Activated CD4-positive, alpha-beta T cell treated with anti-CD3 and anti-CD28 coated beads for 36 hours (primary cell): Measurements from ENCODE around the gene MEI1. TPM values are rescaled to one million over a fixed set of nuclear protein-coding genes. Genes with fewer than 3 reads are reported as not detected.
A peak's percentile ranks its signal among the peaks of the same experiment; 100 is the strongest.

Source experiments
- ATAC-seq: fragments of 200-7000 bp; cut with Tn5 transposase; one replicate; pipeline ENCODE4 v1.10.0; 2021; ENCODE audit warnings: mild to moderate bottlenecking, moderate library complexity
- CTCF ChIA-PET: fragments of 350-600 bp; sonication (Branson Sonifier 250); formaldehyde crosslinking; loops from one replicate; lab custom pipeline; 2021; ENCODE audit warnings: antibody characterized with exemption; lab: Charles Lee
- POLR2A ChIA-PET: fragments of 350-600 bp; sonication (Branson Sonifier 250); formaldehyde crosslinking; loops from one replicate; lab custom pipeline; 2021; ENCODE audit warnings: antibody characterized with exemption, inconsistent platforms; lab: Charles Lee
- DNase-seq: peaks from one replicate; pipeline ENCODE4 v3.0.0-alpha.2; 2020
- H3K27ac Mint-ChIP-seq: one replicate; pipeline ENCODE4 v1.8.0; 2021; ENCODE audit warnings: mixed read lengths
- H3K27me3 Mint-ChIP-seq: one replicate; pipeline ENCODE4 v1.8.0; 2021; ENCODE audit warnings: mixed read lengths
- H3K36me3 Mint-ChIP-seq: one replicate; pipeline ENCODE4 v1.8.0; 2021; ENCODE audit warnings: low read depth, mixed read lengths
- H3K4me1 Mint-ChIP-seq: one replicate; pipeline ENCODE4 v1.8.0; 2021; ENCODE audit warnings: mixed read lengths
- H3K4me3 Mint-ChIP-seq: one replicate; pipeline ENCODE4 v1.8.0; 2021; ENCODE audit warnings: mild to moderate bottlenecking, moderate library complexity, mixed read lengths
- H3K9me3 Mint-ChIP-seq: one replicate; pipeline ENCODE4 v1.8.0; 2021; ENCODE audit warnings: low read depth, mixed read lengths
- intact Hi-C, 2 experiments: fragments of 100-400 bp; cut with DNase I in 1 of 2; cut with micrococcal nuclease in 1 of 2; formaldehyde crosslinking; loops; one replicate each; pipeline versions ENCODE4 v1.14.2 to v1.15.1; 2022 to 2024; cut with DNase I, micrococcal nuclease
- total RNA-seq, 2 experiments: library from RNA; stranded (reverse); gene quantifications; one replicate each; pipeline ENCODE4 v1.2.3, GENCODE V29; 2021

The MEI1 gene
- total RNA-seq, 2 experiments from 2014 or later, result 31.5 to 36.8 TPM

DNA sequence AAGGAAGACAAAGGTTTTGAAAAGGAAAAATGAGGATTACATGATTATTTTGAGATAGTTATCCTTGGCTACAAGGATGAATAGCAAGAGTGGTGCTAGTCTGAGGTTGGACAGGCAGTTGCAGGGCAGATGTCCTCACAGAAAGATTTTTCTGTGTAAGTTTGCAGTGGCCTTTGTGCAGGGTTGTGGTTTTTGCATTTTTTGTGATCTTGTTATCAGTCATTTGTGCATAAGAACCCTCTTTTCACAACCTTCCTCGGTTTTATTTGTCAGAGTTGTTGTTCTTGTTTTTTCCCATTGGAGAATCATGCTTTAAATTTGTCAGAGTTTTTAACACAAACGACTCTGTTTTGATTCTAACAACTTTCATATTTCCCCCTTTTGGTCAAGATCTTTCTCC, 102.6 kb downstream of the MEI1 start:
- CTCF ChIA-PET, result interaction anchor here (1.5 to 7.7 kb wide), 3 partner anchors 19 to 139 kb away, joined by 3 to 63 read pairs (median 39); partner anchors contain the start of gene MEI1
- no peak for ATAC-seq
- peaks cover 38% of the 10 kb centered on the region for H3K4me1 Mint-ChIP-seq
- H3K9me3 Mint-ChIP-seq, result no peaks in the 10 kb centered on the region
- POLR2A ChIA-PET, result interaction anchor here (0.5 to 1.4 kb wide), 2 partner anchors 146 to 814 kb away, joined by 3 to 5 read pairs; no protein-coding TSS in a partner anchor
- H3K27me3 Mint-ChIP-seq, result no peaks in the 10 kb centered on the region
- peak overlapping the region; percentile 91 for H3K4me3 Mint-ChIP-seq
- intact Hi-C loops, result loop anchor here (2.0 to 5.0 kb wide), 4 partner anchors 55 to 113 kb away; partner anchors contain the start of gene SNU13 (in 1 of the 2)
- H3K27ac Mint-ChIP-seq, result peak overlapping the region; percentile 96
- H3K36me3 Mint-ChIP-seq, result peaks cover 8% of the 10 kb centered on the region
- DNase-seq, result no peak

DNA sequence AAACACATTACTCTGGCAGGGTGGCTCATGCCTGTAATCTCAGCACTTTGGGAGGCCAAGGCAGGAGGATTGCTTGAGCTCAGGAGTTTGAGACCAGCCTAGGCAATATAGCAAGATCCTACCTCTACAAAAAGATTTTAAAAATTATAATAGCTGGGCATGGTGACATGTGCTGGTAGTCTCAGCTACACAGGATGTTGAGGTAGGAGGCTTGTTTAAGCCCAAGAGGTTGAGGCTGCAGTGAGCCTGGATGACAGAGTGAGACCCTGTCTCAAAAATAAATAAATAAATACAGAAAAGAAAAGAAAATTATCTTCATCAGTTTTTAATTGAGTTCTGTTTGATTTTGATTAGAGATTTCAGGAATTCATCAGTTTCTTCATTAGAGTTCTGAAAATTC, 106.3 kb downstream of the MEI1 start:
- ChIA-PET CTCF (no interaction called here), POLR2A (interaction anchor here (0.6 kb wide), 2 partner anchors 13 to 80 kb away, joined by 3 read pairs; no protein-coding TSS in a partner anchor)
- ATAC-seq, result no peak
- no peak overlapping the region for H3K27ac Mint-ChIP-seq
- H3K36me3 Mint-ChIP-seq, result peaks cover 11% of the 10 kb centered on the region
- intact Hi-C loops, result no loop called here
- DNase-seq, result no peak
- H3K9me3 Mint-ChIP-seq, result no peaks in the 10 kb centered on the region
- H3K27me3 Mint-ChIP-seq, result no peaks in the 10 kb centered on the region
- no peak overlapping the region for H3K4me3 Mint-ChIP-seq
- peaks cover 29% of the 10 kb centered on the region for H3K4me1 Mint-ChIP-seq

DNA sequence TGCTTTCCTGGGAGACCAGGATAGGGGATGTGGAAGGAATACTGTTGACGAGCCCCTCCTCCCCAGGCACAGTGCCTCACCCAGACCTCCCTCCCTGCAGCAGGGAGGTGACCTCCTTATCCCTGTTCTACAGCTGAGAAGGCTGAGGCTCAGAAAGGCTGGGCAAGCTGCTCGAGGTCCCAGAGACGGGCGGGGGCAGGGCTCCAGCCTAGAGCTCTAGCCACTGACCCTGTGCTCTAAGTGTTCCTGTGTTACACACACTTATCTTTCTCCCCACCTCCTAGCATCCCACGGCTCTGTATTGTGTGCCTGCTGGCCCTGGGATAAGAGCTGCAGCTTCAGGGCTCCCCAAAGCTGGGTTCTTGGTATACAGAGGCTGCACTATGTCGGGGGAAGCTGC, 109.1 kb downstream of the MEI1 start:
- ChIA-PET CTCF (interaction anchor here (0.8 to 1.0 kb wide), 2 partner anchors 67 to 135 kb away, joined by 3 read pairs; no protein-coding TSS in a partner anchor), POLR2A (interaction anchor here (0.7 to 0.9 kb wide), 2 partner anchors 8 to 24 kb away, joined by 3 read pairs; partner anchors contain the start of genes CCDC134 and SREBF2)
- intact Hi-C loops, result no loop called here
- no peak overlapping the region for H3K27ac Mint-ChIP-seq
- H3K4me3 Mint-ChIP-seq, result no peak overlapping the region
- no peaks in the 10 kb centered on the region for H3K27me3 Mint-ChIP-seq
- peaks cover 9% of the 10 kb centered on the region for H3K36me3 Mint-ChIP-seq
- DNase-seq (no peak), ATAC-seq (no peak)
- peaks cover 13% of the 10 kb centered on the region for H3K4me1 Mint-ChIP-seq
- H3K9me3 Mint-ChIP-seq, result no peaks in the 10 kb centered on the region

DNA sequence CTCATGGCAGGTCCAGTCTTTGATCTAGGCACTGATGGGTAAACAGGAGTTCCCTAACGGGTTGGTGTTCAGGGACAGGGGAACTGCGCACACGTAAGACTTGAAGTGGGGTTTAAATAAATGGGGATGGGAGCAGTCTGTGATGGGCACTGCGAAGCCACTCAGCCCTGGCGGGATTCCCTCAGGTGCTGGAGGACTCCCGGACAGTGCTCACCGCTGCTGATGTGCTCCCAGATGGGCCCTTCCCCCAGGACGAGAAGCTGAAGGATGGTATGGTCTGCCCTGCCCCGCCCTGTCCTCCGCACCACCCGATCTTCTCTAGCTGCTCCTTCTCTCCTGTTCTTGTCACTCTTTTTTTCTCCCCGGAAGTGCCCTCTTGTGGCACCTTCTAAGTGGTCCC, 110.7 kb downstream of the MEI1 start:
- H3K4me1 Mint-ChIP-seq, result peaks cover 1% of the 10 kb centered on the region
- no peak overlapping the region for H3K27ac Mint-ChIP-seq
- ChIA-PET POLR2A (no interaction called here), CTCF (interaction anchor here (1.1 kb wide), 1 partner anchor 64 kb away, joined by 3 read pairs; no protein-coding TSS in a partner anchor)
- H3K4me3 Mint-ChIP-seq, result no peak overlapping the region
- no peaks in the 10 kb centered on the region for H3K9me3 Mint-ChIP-seq
- H3K36me3 Mint-ChIP-seq, result peaks cover 11% of the 10 kb centered on the region
- intact Hi-C loops, result no loop called here
- DNase-seq (no peak), ATAC-seq (no peak)
- H3K27me3 Mint-ChIP-seq, result no peaks in the 10 kb centered on the region

DNA sequence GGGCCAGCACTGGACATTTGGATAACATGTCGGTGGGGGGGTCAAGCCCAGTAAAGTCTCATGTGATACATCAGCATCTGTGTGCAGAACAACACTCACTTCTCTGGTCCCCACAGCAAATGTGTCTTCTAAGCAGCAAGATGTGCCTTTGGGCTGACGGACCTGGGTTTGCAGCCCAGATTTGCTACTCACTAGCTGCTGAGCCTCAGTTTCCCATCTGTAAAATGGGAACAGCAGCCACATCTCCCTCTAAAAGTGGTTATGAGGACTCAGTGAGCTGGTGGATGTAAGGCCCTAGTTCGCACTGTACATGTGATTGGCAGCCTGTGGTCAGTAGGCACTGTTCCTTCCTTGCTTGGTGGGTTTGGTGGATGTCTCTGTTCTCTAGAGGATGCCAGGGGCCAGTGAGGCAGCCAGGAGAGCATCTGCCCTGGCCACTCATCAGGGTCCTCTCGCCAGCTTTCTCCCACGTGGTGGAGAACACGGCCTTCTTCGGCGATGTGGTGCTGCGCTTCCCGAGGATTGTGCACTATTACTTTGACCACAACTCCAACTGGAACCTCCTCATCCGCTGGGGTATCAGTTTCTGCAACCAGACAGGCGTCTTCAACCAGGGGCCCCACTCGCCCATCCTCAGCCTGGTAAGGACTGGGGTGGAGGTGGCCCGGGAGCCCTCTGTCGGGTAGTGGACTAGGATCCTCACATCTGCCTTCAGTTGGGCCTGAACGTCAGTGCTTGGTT, 113.7 kb downstream of the MEI1 start:
- no peak for DNase-seq
- no peak for ATAC-seq
- ChIA-PET CTCF (interaction anchor here (0.6 to 1.1 kb wide), 2 partner anchors 112 to 128 kb away, joined by 3 to 4 read pairs; no protein-coding TSS in a partner anchor), POLR2A (no interaction called here)
- Mint-ChIP-seq H3K27me3 (no peaks in the 10 kb centered on the region), H3K27ac (no peak overlapping the region), H3K4me1 (no peaks in the 10 kb centered on the region), H3K4me3 (no peak overlapping the region), H3K36me3 (peaks cover 15% of the 10 kb centered on the region), H3K9me3 (no peaks in the 10 kb centered on the region)
- intact Hi-C loops, result no loop called here

DNA sequence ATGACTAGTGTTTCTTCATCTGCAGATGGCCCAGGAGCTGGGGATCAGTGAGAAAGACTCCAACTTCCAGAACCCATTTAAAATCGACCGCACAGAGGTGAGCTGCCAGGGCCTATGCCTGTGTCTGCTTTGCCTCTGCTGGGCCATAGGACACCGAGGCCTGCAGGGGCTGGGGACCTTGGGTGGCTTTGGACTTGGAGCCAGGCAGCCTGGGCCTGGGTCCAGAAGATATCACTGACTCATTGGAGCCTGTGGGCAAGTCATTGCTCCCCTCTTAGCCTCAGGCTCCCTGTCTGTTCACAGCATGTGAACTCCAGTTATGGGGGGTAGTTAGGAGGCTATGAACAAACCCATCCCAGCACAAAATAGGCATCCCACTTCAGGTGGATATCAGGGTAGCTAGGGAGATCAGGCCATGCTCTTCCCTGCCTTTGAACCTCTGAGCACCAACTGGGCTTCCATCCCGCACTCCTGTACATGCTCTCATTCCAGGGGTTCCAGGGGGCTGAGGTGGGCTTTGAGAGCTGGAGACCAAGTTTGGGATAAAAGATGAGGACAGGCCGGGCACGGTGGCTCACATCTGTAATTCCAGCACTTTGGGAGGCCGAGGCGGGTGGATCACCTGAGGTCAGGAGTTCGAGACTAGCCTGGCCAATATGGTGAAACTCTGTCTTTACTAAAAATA, 114.6 kb downstream of the MEI1 start:
- DNase-seq, result no peak
- Mint-ChIP-seq H3K27ac (no peak overlapping the region), H3K4me1 (no peaks in the 10 kb centered on the region), H3K27me3 (no peaks in the 10 kb centered on the region), H3K36me3 (peaks cover 13% of the 10 kb centered on the region), H3K9me3 (no peaks in the 10 kb centered on the region), H3K4me3 (no peak overlapping the region)
- ChIA-PET POLR2A (no interaction called here), CTCF (interaction anchor here (0.8 to 1.1 kb wide), 3 partner anchors 43 to 624 kb away, joined by 3 read pairs; no protein-coding TSS in a partner anchor)
- no peak for ATAC-seq
- intact Hi-C loops, result no loop called here

DNA sequence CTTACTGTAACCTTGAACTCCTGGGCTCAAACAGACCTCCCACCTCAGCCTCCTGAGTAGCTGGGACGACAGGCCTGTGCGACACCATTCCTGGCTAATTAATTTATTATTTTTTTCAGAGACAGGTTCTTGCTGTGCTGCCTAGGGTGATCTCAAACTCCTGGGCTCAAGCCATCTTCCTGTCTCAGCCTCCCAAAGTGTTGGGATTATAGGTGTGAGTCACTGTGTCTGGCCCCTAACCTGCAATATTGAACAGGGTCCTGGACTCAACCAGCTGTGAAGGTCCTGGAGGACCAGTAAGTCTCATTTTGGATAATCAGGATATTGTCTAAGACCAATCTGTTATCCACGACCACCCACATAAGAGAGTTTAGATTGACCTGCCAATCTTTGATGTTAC, 116.4 kb downstream of the MEI1 start:
- Mint-ChIP-seq H3K9me3 (no peaks in the 10 kb centered on the region), H3K27me3 (no peaks in the 10 kb centered on the region), H3K36me3 (peaks cover 14% of the 10 kb centered on the region), H3K4me1 (no peaks in the 10 kb centered on the region), H3K27ac (no peak overlapping the region), H3K4me3 (no peak overlapping the region)
- CTCF ChIA-PET, result no interaction called here
- POLR2A ChIA-PET, result no interaction called here
- intact Hi-C loops, result no loop called here
- DNase-seq (no peak), ATAC-seq (no peak)

DNA sequence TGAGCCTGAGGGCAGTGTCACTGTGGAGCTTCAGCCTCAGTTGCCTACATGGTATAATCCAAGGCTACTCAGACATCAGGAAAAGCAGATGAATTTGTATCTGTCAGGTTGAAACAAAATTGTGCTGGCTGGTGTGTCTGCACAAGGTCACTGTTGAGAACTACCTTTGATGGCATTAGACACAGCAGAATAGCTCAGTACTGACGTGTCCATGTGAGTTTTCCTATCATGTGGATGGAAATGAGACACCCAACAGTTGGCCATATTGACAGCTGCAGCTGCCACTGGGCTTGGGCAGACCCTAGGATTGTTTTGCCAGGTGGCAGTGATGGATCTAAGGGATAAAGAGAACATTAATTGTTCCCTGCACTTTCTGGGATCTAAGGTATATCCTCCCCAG, 116.9 kb downstream of the MEI1 start:
- no peak overlapping the region for H3K4me3 Mint-ChIP-seq
- no peaks in the 10 kb centered on the region for H3K9me3 Mint-ChIP-seq
- H3K4me1 Mint-ChIP-seq, result no peaks in the 10 kb centered on the region
- peaks cover 10% of the 10 kb centered on the region for H3K36me3 Mint-ChIP-seq
- intact Hi-C loops, result no loop called here
- ChIA-PET CTCF (no interaction called here), POLR2A (no interaction called here)
- ATAC-seq, result no peak
- no peak for DNase-seq
- no peaks in the 10 kb centered on the region for H3K27me3 Mint-ChIP-seq
- H3K27ac Mint-ChIP-seq, result no peak overlapping the region

DNA sequence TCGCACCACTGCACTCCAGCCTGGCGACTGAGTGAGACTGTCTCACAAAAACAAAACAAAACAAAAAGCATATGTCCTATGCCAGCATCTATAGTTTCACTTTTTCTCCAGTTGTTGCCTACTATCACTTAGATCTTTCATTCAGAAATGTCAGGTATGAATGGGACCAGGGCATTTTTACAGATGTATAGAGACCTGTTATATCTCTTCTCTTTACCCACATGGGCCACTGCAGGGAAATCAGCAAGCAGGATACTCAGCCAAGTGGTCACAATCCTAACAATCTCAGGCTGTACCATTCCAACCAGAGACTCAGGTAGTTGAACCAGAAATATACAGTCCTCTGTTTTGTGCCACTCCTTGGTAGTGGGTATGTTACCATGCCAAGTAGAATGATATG, 117.6 kb downstream of the MEI1 start:
- Mint-ChIP-seq H3K9me3 (no peaks in the 10 kb centered on the region), H3K4me1 (peaks cover 5% of the 10 kb centered on the region), H3K36me3 (peaks cover 10% of the 10 kb centered on the region), H3K27me3 (no peaks in the 10 kb centered on the region), H3K4me3 (no peak overlapping the region), H3K27ac (peak overlapping the region; percentile 13)
- ATAC-seq, result peak; percentile 39
- DNase-seq, result no peak
- POLR2A ChIA-PET, result interaction anchor here (0.6 kb wide), 1 partner anchor 113 kb away, joined by 3 read pairs; no protein-coding TSS in a partner anchor
- CTCF ChIA-PET, result interaction anchor here (0.9 kb wide), 1 partner anchor 38 kb away, joined by 5 read pairs; no protein-coding TSS in a partner anchor
- intact Hi-C loops, result no loop called here

DNA sequence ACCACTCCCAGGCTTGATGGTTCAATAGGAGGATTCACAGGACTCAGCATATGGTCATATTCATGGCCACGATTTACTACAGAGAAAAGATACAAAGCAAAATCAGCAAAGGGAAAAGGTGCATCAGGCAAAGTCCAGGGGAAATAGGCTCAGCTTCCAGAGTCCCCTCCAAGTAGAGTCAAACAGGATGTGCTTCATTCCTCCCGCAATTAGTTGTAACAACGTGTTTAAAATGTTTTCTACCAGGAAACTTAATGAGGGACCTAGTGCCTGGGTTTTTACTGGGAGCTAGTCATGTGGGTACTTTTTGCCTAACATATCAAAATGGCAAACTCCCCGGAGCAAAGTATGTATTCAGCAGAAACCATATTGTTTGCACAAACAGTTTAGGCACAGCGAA, 118.7 kb downstream of the MEI1 start:
- H3K9me3 Mint-ChIP-seq, result no peaks in the 10 kb centered on the region
- CTCF ChIA-PET, result interaction anchor here (0.9 to 1.4 kb wide), 3 partner anchors 58 to 121 kb away, joined by 3 to 4 read pairs (median 3); no protein-coding TSS in a partner anchor

DNA sequence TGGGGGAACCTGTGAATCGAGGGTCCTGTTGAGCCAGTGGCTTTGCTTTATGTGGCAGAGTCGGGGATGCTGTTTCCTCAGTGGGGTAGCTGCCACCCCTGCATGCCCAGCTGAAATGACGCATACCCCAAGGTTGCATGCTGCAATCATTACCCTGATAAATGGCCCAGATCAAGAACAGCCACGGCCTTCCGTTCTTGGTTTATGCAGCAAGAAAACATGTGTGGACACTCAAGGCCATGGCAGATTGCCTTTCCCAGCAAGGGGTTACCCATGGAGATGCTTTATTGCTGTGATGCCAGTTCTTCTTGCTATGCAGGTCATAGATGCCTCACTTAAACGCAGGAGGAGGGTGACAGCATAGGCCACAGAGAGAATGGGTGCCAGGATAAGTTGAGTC, 119.3 kb downstream of the MEI1 start:
- H3K27me3 Mint-ChIP-seq, result no peaks in the 10 kb centered on the region
- CTCF ChIA-PET, result interaction anchor here (1.2 to 1.4 kb wide), 2 partner anchors 58 to 122 kb away, joined by 3 to 4 read pairs; no protein-coding TSS in a partner anchor
- H3K9me3 Mint-ChIP-seq, result no peaks in the 10 kb centered on the region
- intact Hi-C loops, result no loop called here
- H3K27ac Mint-ChIP-seq, result no peak overlapping the region
- no peak for ATAC-seq
- H3K4me1 Mint-ChIP-seq, result peaks cover 22% of the 10 kb centered on the region
- no peak for DNase-seq
- H3K4me3 Mint-ChIP-seq, result no peak overlapping the region
- POLR2A ChIA-PET, result interaction anchor here (0.6 to 0.8 kb wide), 2 partner anchors 13 to 63 kb away, joined by 3 read pairs; no protein-coding TSS in a partner anchor
- peaks cover 11% of the 10 kb centered on the region for H3K36me3 Mint-ChIP-seq

More for the DNA sequence above, 118.7 kb downstream of the MEI1 start:
- intact Hi-C loops, result no loop called here
- ATAC-seq (no peak), DNase-seq (no peak)
- no peak overlapping the region for H3K4me3 Mint-ChIP-seq
- H3K27me3 Mint-ChIP-seq, result no peaks in the 10 kb centered on the region
- POLR2A ChIA-PET, result interaction anchor here (0.6 kb wide), 1 partner anchor 64 kb away, joined by 3 read pairs; no protein-coding TSS in a partner anchor
- H3K36me3 Mint-ChIP-seq, result peaks cover 10% of the 10 kb centered on the region
- peaks cover 16% of the 10 kb centered on the region for H3K4me1 Mint-ChIP-seq
- peak overlapping the region; percentile 16 for H3K27ac Mint-ChIP-seq
